Stimulated activated CD4-positive, alpha-beta T cell treated with anti-CD3 and anti-CD28 coated beads, Interleukin-12 subunit alpha, Interleukin-12 subunit beta, amount 100 ng/mL, for 24 hours (primary cell): ENCODE measurements around the gene ORM2.
"Not testable (repeated sequence)": the region's sequence is repeated elsewhere in the genome, so short reads cannot be mapped to it uniquely, and the experiment has no call there.

Experiments
- DNase-seq, 2 experiments: peaks; one replicate each; pipeline ENCODE4 v3.0.0-alpha.2; 2020; ENCODE audit warnings: low read depth in 2 of 2

The ORM2 gene

GRCh38 chr9:114314881-114315722 lies 14.6 kb upstream of the ORM2 start:
- no peak for DNase-seq

GRCh38 chr9:114315723-114316363 lies 13.8 kb upstream of the ORM2 start:
- DNase-seq, result no peak

GRCh38 chr9:114316605-114317230 lies 13.0 kb upstream of the ORM2 start:
- DNase-seq, result no peak

- DNase-seq, result no peak
Observed at GRCh38 chr9:114317665-114318357, 11.9 kb upstream of the ORM2 start.

GRCh38 chr9:114318416-114318815 lies 11.3 kb upstream of the ORM2 start:
- no peak for DNase-seq

- DNase-seq, result no peak
Observed at GRCh38 chr9:114319147-114319546, 10.5 kb upstream of the ORM2 start.

GRCh38 chr9:114320710-114321109 lies 9.0 kb upstream of the ORM2 start:
- DNase-seq, result not testable (repeated sequence)

- DNase-seq, result peak in 1 of 2 experiments; percentile 17
Observed at GRCh38 chr9:114321759-114322158, 7.9 kb upstream of the ORM2 start.

GRCh38 chr9:114322160-114322818 lies 7.4 kb upstream of the ORM2 start:
- DNase-seq, result not testable (repeated sequence)

- DNase-seq, result not testable (repeated sequence)
Observed at GRCh38 chr9:114322831-114323531, 6.7 kb upstream of the ORM2 start, which contains the start of gene ORM1. TSS of gene ORM1 (plus strand) at chr9:114323098. CDS start at chr9:114323134, 36 bp downstream.

- not testable (repeated sequence) for DNase-seq
Observed at GRCh38 chr9:114323849-114324248, 5.8 kb upstream of the ORM2 start.

GRCh38 chr9:114324492-114324891 lies 5.2 kb upstream of the ORM2 start:
- no peak for DNase-seq

- DNase-seq, result not testable (repeated sequence)
Observed at GRCh38 chr9:114324965-114325364, 4.7 kb upstream of the ORM2 start.

- not testable (repeated sequence) for DNase-seq
Observed at GRCh38 chr9:114325684-114326254, 3.9 kb upstream of the ORM2 start.

GRCh38 chr9:114327749-114328148 lies 1.9 kb upstream of the ORM2 start:
- no peak for DNase-seq

- DNase-seq, result not testable (repeated sequence)
Observed at GRCh38 chr9:114328357-114328820, 1.3 kb upstream of the ORM2 start.

GRCh38 chr9:114328937-114329624 lies 588 bp upstream of the ORM2 start:
- not testable (repeated sequence) for DNase-seq

GRCh38 chr9:114330636-114331035 lies 967 bp downstream of the ORM2 start:
- DNase-seq, result no peak
